Measurements from ENCODE around the gene RALB.
"Not testable (repeated sequence)": the region's sequence is repeated elsewhere in the genome, so short reads cannot be mapped to it uniquely, and the experiment has no call there.

The RALB gene

GRCh38 chr2:120313695-120314615 lies 61.3 kb downstream of the RALB start:
- in situ Hi-C loops (cut with HindIII; ENCODE audit: low sequenced_read_pairs), result no loop called here

GRCh38 chr2:120314690-120315366 lies 62.2 kb downstream of the RALB start:
- in situ Hi-C loops (cut with HindIII; ENCODE audit: low sequenced_read_pairs), result no loop called here

GRCh38 chr2:120315367-120316033 lies 62.8 kb downstream of the RALB start:
- in situ Hi-C loops (cut with HindIII; ENCODE audit: low sequenced_read_pairs), result no loop called here

- in situ Hi-C loops (cut with HindIII; ENCODE audit: low sequenced_read_pairs), result no loop called here
These were observed 63.4 kb downstream of the RALB start for GRCh38 chr2:120316071-120316470.

- in situ Hi-C loops (cut with HindIII; ENCODE audit: low sequenced_read_pairs), result no loop called here
These were observed 64.0 kb downstream of the RALB start for GRCh38 chr2:120316528-120317179.

GRCh38 chr2:120317180-120317533 lies 64.5 kb downstream of the RALB start:
- in situ Hi-C loops (cut with HindIII; ENCODE audit: low sequenced_read_pairs), result no loop called here

- in situ Hi-C loops (cut with HindIII; ENCODE audit: low sequenced_read_pairs), result no loop called here
These were observed 65.3 kb downstream of the RALB start for GRCh38 chr2:120317916-120318315.

- in situ Hi-C loops (cut with HindIII; ENCODE audit: low sequenced_read_pairs), result no loop called here
These were observed 66.0 kb downstream of the RALB start for GRCh38 chr2:120318626-120319025.

GRCh38 chr2:120319123-120319522 lies 66.5 kb downstream of the RALB start:
- in situ Hi-C loops (cut with HindIII; ENCODE audit: low sequenced_read_pairs), result no loop called here

- in situ Hi-C loops (cut with HindIII; ENCODE audit: low sequenced_read_pairs), result no loop called here
These were observed 67.2 kb downstream of the RALB start for GRCh38 chr2:120319686-120320317.

GRCh38 chr2:120320318-120320851 lies 67.7 kb downstream of the RALB start:
- in situ Hi-C loops (cut with HindIII; ENCODE audit: low sequenced_read_pairs), result no loop called here

- in situ Hi-C loops (cut with HindIII; ENCODE audit: low sequenced_read_pairs), result not testable (repeated sequence)
These were observed 68.4 kb downstream of the RALB start for GRCh38 chr2:120320887-120321556.

GRCh38 chr2:120321721-120322284 lies 69.2 kb downstream of the RALB start:
- in situ Hi-C loops (cut with HindIII; ENCODE audit: low sequenced_read_pairs), result no loop called here

GRCh38 chr2:120322329-120322728 lies 69.7 kb downstream of the RALB start:
- in situ Hi-C loops (cut with HindIII; ENCODE audit: low sequenced_read_pairs), result no loop called here

- in situ Hi-C loops (cut with HindIII; ENCODE audit: low sequenced_read_pairs), result no loop called here
These were observed 70.6 kb downstream of the RALB start for GRCh38 chr2:120323214-120323613.

- in situ Hi-C loops (cut with HindIII; ENCODE audit: low sequenced_read_pairs), result no loop called here
These were observed 71.3 kb downstream of the RALB start for GRCh38 chr2:120323807-120324399.

- in situ Hi-C loops (cut with HindIII; ENCODE audit: low sequenced_read_pairs), result no loop called here
These were observed 72.3 kb downstream of the RALB start for GRCh38 chr2:120324933-120325332.

- in situ Hi-C loops (cut with HindIII; ENCODE audit: low sequenced_read_pairs), result no loop called here
These were observed 73.4 kb downstream of the RALB start for GRCh38 chr2:120326066-120326465.

Data from endothelial cell of hepatic sinusoid (primary cell).